Activated T-cell treated with anti-CD3 and anti-CD28 coated beads, Interleukin-2, amount 50 U/mL, for 24 hours (primary cell): ENCODE results near the gene PDCD7.
A peak's percentile ranks its signal among the peaks of the same experiment; 100 is the strongest.

ENCODE experiments used
- DNase-seq: peaks from one replicate; pipeline ENCODE4 v3.0.0-alpha.2; 2020
- H3K27ac Mint-ChIP-seq: 2 replicates; pipeline ENCODE4 v1.8.0; 2020; ENCODE audit warnings: mild to moderate bottlenecking, mixed read lengths
- H3K27me3 Mint-ChIP-seq: 2 replicates; pipeline ENCODE4 v1.8.0; 2020; ENCODE audit warnings: mixed read lengths
- H3K36me3 Mint-ChIP-seq: 2 replicates; pipeline ENCODE4 v1.8.0; 2020; ENCODE audit warnings: low read depth, mixed read lengths
- H3K4me1 Mint-ChIP-seq: 2 replicates; pipeline ENCODE4 v1.8.0; 2020; ENCODE audit warnings: low read depth, mixed read lengths
- H3K4me3 Mint-ChIP-seq: 2 replicates; pipeline ENCODE4 v1.8.0; 2020; ENCODE audit warnings: mild to moderate bottlenecking, moderate library complexity, mixed read lengths
- H3K9me3 Mint-ChIP-seq: 2 replicates; pipeline ENCODE4 v1.8.0; 2020; ENCODE audit warnings: mixed read lengths

PDCD7 gene

DNA sequence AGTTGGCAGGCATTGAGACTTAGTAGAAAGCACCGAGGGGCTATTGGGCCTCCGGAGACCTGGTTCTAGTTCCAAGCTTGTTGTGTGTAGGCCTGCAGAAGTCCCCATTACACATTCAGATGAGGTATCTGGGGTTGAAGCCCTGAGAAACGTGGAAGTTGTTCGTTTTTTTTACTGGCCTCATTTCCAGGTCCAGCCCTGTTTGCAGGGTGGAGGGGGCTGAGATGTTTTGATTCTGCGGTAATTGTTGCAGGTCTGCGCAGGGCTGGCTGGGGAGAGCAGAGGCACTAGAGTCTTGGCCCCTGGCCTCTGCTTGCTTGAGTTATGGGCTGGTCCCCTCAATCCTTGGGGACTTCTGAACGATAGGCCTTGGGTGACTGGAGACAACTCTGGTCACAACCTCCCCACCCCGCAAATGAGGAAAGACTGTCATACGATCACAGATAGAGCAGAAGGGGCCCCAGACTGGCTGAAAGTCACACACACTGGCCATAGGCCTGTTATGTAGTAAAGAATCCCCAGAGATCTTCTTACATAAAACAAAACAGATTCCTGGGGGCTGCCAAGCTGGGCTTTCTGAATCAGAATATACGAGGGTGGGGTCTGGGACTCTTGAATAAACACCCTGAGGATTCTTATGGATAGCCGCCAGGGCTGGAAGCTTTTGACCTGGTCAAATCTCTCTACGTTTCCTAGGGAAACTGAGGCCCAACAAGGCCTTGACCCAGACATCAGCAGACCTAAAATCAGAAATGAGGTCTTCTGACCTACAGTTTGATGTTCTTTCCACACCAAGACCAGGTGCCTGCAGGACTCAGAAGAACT is 41.5 kb downstream of the PDCD7 start:
- H3K4me3 Mint-ChIP-seq = no peak overlapping the region
- no peaks in the 10 kb centered on the region for H3K27me3 Mint-ChIP-seq
- H3K27ac Mint-ChIP-seq = no peak overlapping the region
- peaks cover 17% of the 10 kb centered on the region for H3K36me3 Mint-ChIP-seq
- no peaks in the 10 kb centered on the region for H3K4me1 Mint-ChIP-seq
- H3K9me3 Mint-ChIP-seq = no peaks in the 10 kb centered on the region
- no peak for DNase-seq

- no peak for DNase-seq
- no peak overlapping the region for H3K27ac Mint-ChIP-seq
- peaks cover 9% of the 10 kb centered on the region for H3K36me3 Mint-ChIP-seq
- H3K9me3 Mint-ChIP-seq = no peaks in the 10 kb centered on the region
- H3K27me3 Mint-ChIP-seq = peaks cover 4% of the 10 kb centered on the region
- H3K4me1 Mint-ChIP-seq = no peaks in the 10 kb centered on the region
- no peak overlapping the region for H3K4me3 Mint-ChIP-seq
These were observed 44.3 kb downstream of the PDCD7 start for GRCh38 chr15:65089206-65089824.

DNA sequence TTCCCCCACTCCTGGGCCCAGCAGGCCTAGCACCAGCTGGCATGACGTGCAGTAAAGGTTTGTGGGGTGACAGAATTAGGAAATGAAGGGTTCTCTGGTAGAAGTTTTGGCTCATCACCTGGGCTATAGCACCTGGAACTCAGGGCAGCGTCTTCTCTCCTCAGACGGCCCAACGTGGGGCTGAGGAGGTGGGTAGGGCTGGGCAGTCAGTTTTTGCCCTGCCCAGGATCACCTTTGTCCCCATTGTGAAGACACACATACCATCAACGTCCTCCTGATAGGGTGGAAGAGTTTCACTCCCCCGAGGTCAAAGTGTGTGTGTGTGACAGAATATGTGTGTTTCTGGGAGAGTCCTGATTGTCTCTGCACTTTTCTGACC is 45.0 kb downstream of the PDCD7 start:
- no peak for DNase-seq
- H3K27ac Mint-ChIP-seq = no peak overlapping the region
- H3K4me3 Mint-ChIP-seq = no peak overlapping the region
- H3K4me1 Mint-ChIP-seq = no peaks in the 10 kb centered on the region
- no peaks in the 10 kb centered on the region for H3K9me3 Mint-ChIP-seq
- H3K27me3 Mint-ChIP-seq = peaks cover 8% of the 10 kb centered on the region
- H3K36me3 Mint-ChIP-seq = peaks cover 5% of the 10 kb centered on the region

- Mint-ChIP-seq H3K27me3 (peaks cover 8% of the 10 kb centered on the region), H3K36me3 (peaks cover 2% of the 10 kb centered on the region), H3K4me3 (no peak overlapping the region), H3K27ac (no peak overlapping the region), H3K9me3 (no peaks in the 10 kb centered on the region), H3K4me1 (no peaks in the 10 kb centered on the region)
- DNase-seq = no peak
These were observed 45.5 kb downstream of the PDCD7 start for GRCh38 chr15:65087873-65088642.

DNA sequence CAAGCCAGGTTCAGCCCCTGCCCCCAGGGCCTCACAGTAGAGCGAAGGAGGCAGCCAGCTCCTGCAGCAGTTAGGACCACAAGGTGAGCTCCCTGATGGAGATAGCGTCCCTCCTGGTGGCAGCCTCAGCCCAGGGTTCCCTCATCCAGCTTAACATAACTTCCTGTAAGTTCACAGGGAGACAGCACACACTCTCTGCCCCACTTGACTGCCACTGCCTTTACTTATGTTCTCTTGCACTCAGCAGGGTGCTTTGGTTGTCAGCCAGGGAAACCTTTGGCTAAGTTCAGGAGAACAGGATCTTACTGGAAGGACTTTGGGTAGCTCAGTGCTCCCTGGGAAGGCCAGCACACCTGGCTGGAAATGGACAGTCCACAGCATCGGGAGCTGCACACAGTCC is 46.2 kb downstream of the PDCD7 start:
- DNase-seq = no peak
- Mint-ChIP-seq H3K27me3 (peaks cover 15% of the 10 kb centered on the region), H3K4me3 (no peak overlapping the region), H3K4me1 (peaks cover 6% of the 10 kb centered on the region), H3K27ac (no peak overlapping the region), H3K36me3 (peaks cover 2% of the 10 kb centered on the region), H3K9me3 (no peaks in the 10 kb centered on the region)

DNA sequence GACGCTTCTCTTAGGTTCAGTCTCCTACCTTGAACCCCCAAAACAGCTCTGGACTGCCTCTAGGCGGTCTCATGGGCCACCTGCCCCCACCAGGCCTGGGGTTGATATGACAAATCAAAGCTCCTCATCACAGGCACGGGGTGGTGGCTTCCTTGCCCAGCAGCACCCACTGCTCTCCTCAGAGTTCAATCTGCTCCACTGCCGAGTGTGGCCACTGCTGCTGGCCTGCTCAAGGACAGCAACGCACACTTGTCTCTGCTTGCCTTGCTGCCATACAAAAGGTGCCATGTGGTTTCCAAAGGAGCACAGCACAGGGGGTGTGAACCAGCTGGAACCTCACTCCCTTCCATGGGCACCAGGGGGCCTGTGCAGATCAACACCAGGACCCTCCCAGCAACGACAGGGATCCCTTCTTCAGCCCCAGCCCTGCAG is 46.9 kb downstream of the PDCD7 start:
- Mint-ChIP-seq H3K4me3 (no peak overlapping the region), H3K4me1 (peaks cover 13% of the 10 kb centered on the region), H3K27ac (no peak overlapping the region), H3K36me3 (peaks cover 2% of the 10 kb centered on the region), H3K27me3 (peaks cover 19% of the 10 kb centered on the region), H3K9me3 (no peaks in the 10 kb centered on the region)
- DNase-seq = no peak

- DNase-seq = no peak
- Mint-ChIP-seq H3K9me3 (no peaks in the 10 kb centered on the region), H3K4me1 (peaks cover 16% of the 10 kb centered on the region), H3K27me3 (peaks cover 19% of the 10 kb centered on the region), H3K36me3 (no peaks in the 10 kb centered on the region), H3K27ac (peak overlapping the region; percentile 22), H3K4me3 (no peak overlapping the region)
These were observed 47.5 kb downstream of the PDCD7 start for GRCh38 chr15:65085990-65086679.

GRCh38 chr15:65085207-65085753 is 48.3 kb downstream of the PDCD7 start:
- no peaks in the 10 kb centered on the region for H3K36me3 Mint-ChIP-seq
- H3K27ac Mint-ChIP-seq = no peak overlapping the region
- peaks cover 21% of the 10 kb centered on the region for H3K27me3 Mint-ChIP-seq
- no peaks in the 10 kb centered on the region for H3K9me3 Mint-ChIP-seq
- H3K4me3 Mint-ChIP-seq = no peak overlapping the region
- no peak for DNase-seq
- H3K4me1 Mint-ChIP-seq = peaks cover 16% of the 10 kb centered on the region

- no peak for DNase-seq
- peaks cover 24% of the 10 kb centered on the region for H3K27me3 Mint-ChIP-seq
- no peaks in the 10 kb centered on the region for H3K36me3 Mint-ChIP-seq
- no peak overlapping the region for H3K4me3 Mint-ChIP-seq
- H3K9me3 Mint-ChIP-seq = no peaks in the 10 kb centered on the region
- no peak overlapping the region for H3K27ac Mint-ChIP-seq
- H3K4me1 Mint-ChIP-seq = peaks cover 16% of the 10 kb centered on the region
These were observed 49.0 kb downstream of the PDCD7 start for GRCh38 chr15:65084500-65085206.

- Mint-ChIP-seq H3K27me3 (peaks cover 36% of the 10 kb centered on the region), H3K4me3 (no peak overlapping the region), H3K9me3 (no peaks in the 10 kb centered on the region), H3K27ac (no peak overlapping the region), H3K36me3 (no peaks in the 10 kb centered on the region), H3K4me1 (peaks cover 16% of the 10 kb centered on the region)
- DNase-seq = no peak
These were observed 50.3 kb downstream of the PDCD7 start for GRCh38 chr15:65083262-65083701.

DNA sequence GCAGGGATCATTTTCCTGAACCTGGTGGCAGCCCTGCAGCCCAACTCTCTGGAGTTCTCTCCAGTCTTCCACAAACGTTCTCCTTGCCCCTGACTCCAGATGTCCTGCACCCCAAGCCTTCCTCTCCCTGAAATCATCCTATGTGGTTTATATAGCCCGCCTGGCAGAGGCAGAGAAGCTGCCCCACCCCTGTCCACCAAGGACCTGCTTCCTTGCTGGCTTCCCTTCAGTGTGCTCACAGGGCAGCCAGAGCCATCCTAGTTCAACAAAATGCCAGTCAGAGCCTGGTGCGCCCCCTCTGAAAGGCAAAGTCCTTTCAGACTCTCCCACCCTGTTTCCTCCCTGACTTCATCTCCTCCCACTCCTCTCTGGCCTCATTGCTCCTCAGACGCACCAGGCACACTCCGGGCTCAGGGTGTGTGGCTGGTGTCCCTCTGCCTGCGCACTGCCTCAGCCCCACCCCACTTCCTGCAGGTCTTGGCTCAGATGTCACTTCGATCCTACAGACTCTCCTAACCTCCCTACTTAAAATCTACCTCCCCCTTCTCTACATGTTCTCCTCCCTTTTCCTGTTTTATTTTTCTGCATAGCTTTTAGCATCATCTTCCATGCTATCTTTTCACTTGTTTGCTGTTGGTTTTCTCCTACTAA is 51.2 kb downstream of the PDCD7 start:
- peak overlapping the region; percentile 57 for H3K27ac Mint-ChIP-seq

GRCh38 chr15:65081758-65082157 is 51.9 kb downstream of the PDCD7 start:
- H3K36me3 Mint-ChIP-seq = no peaks in the 10 kb centered on the region
- no peak overlapping the region for H3K4me3 Mint-ChIP-seq
- peaks cover 44% of the 10 kb centered on the region for H3K27me3 Mint-ChIP-seq
- no peaks in the 10 kb centered on the region for H3K9me3 Mint-ChIP-seq
- H3K27ac Mint-ChIP-seq = no peak overlapping the region
- H3K4me1 Mint-ChIP-seq = peaks cover 19% of the 10 kb centered on the region
- no peak for DNase-seq

More for the DNA sequence above, 51.2 kb downstream of the PDCD7 start:
- DNase-seq = no peak
- H3K27me3 Mint-ChIP-seq = peaks cover 44% of the 10 kb centered on the region
- peaks cover 19% of the 10 kb centered on the region for H3K4me1 Mint-ChIP-seq
- H3K36me3 Mint-ChIP-seq = no peaks in the 10 kb centered on the region
- H3K9me3 Mint-ChIP-seq = no peaks in the 10 kb centered on the region
- H3K4me3 Mint-ChIP-seq = no peak overlapping the region

- no peaks in the 10 kb centered on the region for H3K36me3 Mint-ChIP-seq
- H3K27ac Mint-ChIP-seq = no peak overlapping the region
- DNase-seq = no peak
These were observed 52.3 kb downstream of the PDCD7 start for GRCh38 chr15:65081270-65081669.

More at GRCh38 chr15:65081270-65081669, 52.3 kb downstream of the PDCD7 start:
- Mint-ChIP-seq H3K4me1 (peaks cover 19% of the 10 kb centered on the region), H3K27me3 (peaks cover 48% of the 10 kb centered on the region), H3K9me3 (no peaks in the 10 kb centered on the region), H3K4me3 (no peak overlapping the region)
